Neural cell (in vitro differentiated cells): ENCODE data around the gene C17orf78. TPM values are rescaled to one million over a fixed set of nuclear protein-coding genes. Genes with fewer than 3 reads are reported as not detected.

Source experiments
- H2AFZ ChIP-seq: fragments of 200-600, 300-800 bp; sonication (generic), shearing (Covaris generic); 2 replicates; pipeline ENCODE4 v1.6.0; 2014; ENCODE audit warnings: low read depth, mild to moderate bottlenecking, antibody characterized with exemption, low read length, moderate library complexity
- H3F3A ChIP-seq: fragments of 200-600 bp; shearing (Covaris generic); 2 replicates; pipeline ENCODE4 v1.6.1; 2016; ENCODE audit warnings: mild to moderate bottlenecking, moderate library complexity, mixed read lengths, antibody characterized with exemption, low read length; ENCODE audit not compliant: insufficient read depth, poor library complexity, severe bottlenecking
- H3K27ac ChIP-seq: fragments of 200-600, 300-800 bp; sonication (generic), shearing (Covaris generic); 2 replicates; pipeline ENCODE4 v1.5.1; 2014; ENCODE audit warnings: mild to moderate bottlenecking, low read length, moderate library complexity
- H3K27me3 ChIP-seq: fragments of 300-800, 200-600 bp; sonication (generic), shearing (Covaris generic); 2 replicates; pipeline ENCODE4 v1.6.0; 2014; ENCODE audit warnings: mild to moderate bottlenecking, low read depth, low read length, moderate library complexity; ENCODE audit not compliant: insufficient read depth
- H3K36me3 ChIP-seq: fragments of 300-800, 200-600 bp; sonication (generic), shearing (Covaris generic); 2 replicates; pipeline ENCODE4 v1.5.1; 2014; ENCODE audit warnings: mild to moderate bottlenecking, antibody characterized with exemption, low read length, moderate library complexity; ENCODE audit not compliant: insufficient read depth
- H3K4me2 ChIP-seq: fragments of 300-800, 200-600 bp; sonication (generic), shearing (Covaris generic); 2 replicates; pipeline ENCODE4 v1.6.0; 2014; ENCODE audit warnings: mild to moderate bottlenecking, low read length
- H3K4me3 ChIP-seq: fragments of 300-800, 200-600 bp; sonication (generic), shearing (Covaris generic); 2 replicates; pipeline ENCODE4 v1.5.1; 2014; ENCODE audit warnings: mild to moderate bottlenecking, low read length, moderate library complexity
- H3K79me2 ChIP-seq: fragments of 200-600 bp; shearing (Covaris generic); replicated peaks from 2 replicates; pipeline ENCODE4 v1.6.0; 2014; ENCODE audit warnings: mild to moderate bottlenecking, low read length, moderate library complexity; ENCODE audit not compliant: insufficient read depth
- H3K9ac ChIP-seq: fragments of 300-800, 200-600 bp; sonication (generic), shearing (Covaris generic); 2 replicates; pipeline ENCODE4 v1.6.1; 2016; ENCODE audit warnings: mild to moderate bottlenecking, low read length, mixed read lengths
- H3K9me2 ChIP-seq: fragments of 200-600 bp; shearing (Covaris generic); 2 replicates; pipeline ENCODE4 v1.6.1; 2016; ENCODE audit warnings: mild to moderate bottlenecking, low read length, mixed read lengths; ENCODE audit not compliant: insufficient read depth
- H3K9me3 ChIP-seq: fragments of 200-600, 300-800 bp; sonication (generic), shearing (Covaris generic); 2 replicates; pipeline ENCODE4 v1.6.1; 2016; ENCODE audit warnings: mild to moderate bottlenecking, mixed run types, low read length, moderate library complexity, mixed read lengths
- H4K20me1 ChIP-seq: fragments of 200-600 bp; shearing (Covaris generic); 2 replicates; pipeline ENCODE4 v1.6.1; 2016; ENCODE audit warnings: mild to moderate bottlenecking, mixed run types; ENCODE audit not compliant: insufficient read depth
- EP300 ChIP-seq: fragments of 450-650 bp; conservative IDR thresholded peaks from 2 replicates; pipeline ENCODE4 v1.6.1; 2014; ENCODE audit warnings: antibody characterized with exemption, mild to moderate bottlenecking, moderate library complexity; ENCODE audit not compliant: poor library complexity, severe bottlenecking
- EZH2 ChIP-seq: fragments of 200-600, 300-800 bp; shearing (Covaris generic), sonication (generic); IDR thresholded peaks from 2 replicates; pipeline ENCODE4 v1.6.1; 2014; ENCODE audit warnings: antibody characterized with exemption, low read length, borderline replicate concordance, mild to moderate bottlenecking; ENCODE audit not compliant: insufficient read depth, poor library complexity, severe bottlenecking
- MXI1 ChIP-seq: fragments of 450-650 bp; conservative IDR thresholded peaks from 2 replicates; pipeline ENCODE4 v1.6.1; 2014; ENCODE audit warnings: antibody characterized with exemption, mild to moderate bottlenecking; ENCODE audit not compliant: poor library complexity, severe bottlenecking
- POLR2AphosphoS5 ChIP-seq: IDR thresholded peaks from 2 replicates; pipeline ENCODE4 v1.6.1; 2012
- RAD21 ChIP-seq: fragments of 450-650 bp; conservative IDR thresholded peaks from 2 replicates; pipeline ENCODE4 v1.6.1; 2014; ENCODE audit warnings: antibody characterized with exemption, mild to moderate bottlenecking, moderate library complexity
- REST ChIP-seq: IDR thresholded peaks from 2 replicates; pipeline ENCODE4 v1.6.1; 2012; ENCODE audit warnings: borderline replicate concordance
- SMC3 ChIP-seq: fragments of 450-650 bp; conservative IDR thresholded peaks from 2 replicates; pipeline ENCODE4 v1.6.1; 2014; ENCODE audit warnings: antibody characterized with exemption, mild to moderate bottlenecking, moderate library complexity; ENCODE audit not compliant: poor library complexity
- TAF1 ChIP-seq: IDR thresholded peaks from 2 replicates; pipeline ENCODE4 v1.6.1; 2012; ENCODE audit warnings: low read depth
- polyA plus RNA-seq: library from polyadenylated mRNA; depleted of rRNA; stranded (reverse); fragments of >200 nt; gene quantifications from 2 replicates; pipeline ENCODE4 v1.2.3, GENCODE V29; 2014
- TF ChIP-seq, protein P1 (sequence below): fragments of 450-650 bp; IDR thresholded peaks from 2 replicates; pipeline ENCODE4 v1.5.1; 2014; ENCODE audit warnings: antibody characterized with exemption, mild to moderate bottlenecking, moderate library complexity; ENCODE audit not compliant: poor library complexity, severe bottlenecking

The C17orf78 gene
- polyA plus RNA-seq, 1 donor from 2014 or later, result not detected

- no peak for TF ChIP-seq EZH2
- TF ChIP-seq POLR2AphosphoS5, result no peak
- no peaks in the 10 kb centered on the region for H3K36me3 ChIP-seq
- H3K27me3 ChIP-seq, result no peaks in the 10 kb centered on the region
- no peak overlapping the region for H3K4me3 ChIP-seq
- no peak overlapping the region for H3K4me2 ChIP-seq
- H3K9me2 ChIP-seq, result no peaks in the 10 kb centered on the region
- peaks cover 3% of the 10 kb centered on the region for H3K79me2 ChIP-seq
- H3F3A ChIP-seq, result no peaks in the 10 kb centered on the region
- H3K9me3 ChIP-seq, result no peaks in the 10 kb centered on the region
- H3K9ac ChIP-seq, result no peak overlapping the region
- no peak overlapping the region for H2AFZ ChIP-seq
- H4K20me1 ChIP-seq, result no peaks in the 10 kb centered on the region
- H3K27ac ChIP-seq, result no peak overlapping the region
Measured at GRCh38 chr17:37410357-37410756, 34.6 kb downstream of the C17orf78 start.

- Histone ChIP-seq H3F3A (no peaks in the 10 kb centered on the region), H2AFZ (no peak overlapping the region), H3K27ac (no peak overlapping the region), H3K9me3 (no peaks in the 10 kb centered on the region), H3K9me2 (no peaks in the 10 kb centered on the region), H3K27me3 (no peaks in the 10 kb centered on the region), H3K79me2 (peaks cover 3% of the 10 kb centered on the region), H3K9ac (no peak overlapping the region), H4K20me1 (no peaks in the 10 kb centered on the region), H3K4me3 (no peak overlapping the region), H3K36me3 (no peaks in the 10 kb centered on the region), H3K4me2 (no peak overlapping the region)
- TF ChIP-seq POLR2AphosphoS5 (no peak), EZH2 (no peak), REST (no peak), SMC3 (no peak), EP300 (no peak), RAD21 (no peak), MXI1 (no peak), TAF1 (no peak)
- TF ChIP-seq, protein P1, sequence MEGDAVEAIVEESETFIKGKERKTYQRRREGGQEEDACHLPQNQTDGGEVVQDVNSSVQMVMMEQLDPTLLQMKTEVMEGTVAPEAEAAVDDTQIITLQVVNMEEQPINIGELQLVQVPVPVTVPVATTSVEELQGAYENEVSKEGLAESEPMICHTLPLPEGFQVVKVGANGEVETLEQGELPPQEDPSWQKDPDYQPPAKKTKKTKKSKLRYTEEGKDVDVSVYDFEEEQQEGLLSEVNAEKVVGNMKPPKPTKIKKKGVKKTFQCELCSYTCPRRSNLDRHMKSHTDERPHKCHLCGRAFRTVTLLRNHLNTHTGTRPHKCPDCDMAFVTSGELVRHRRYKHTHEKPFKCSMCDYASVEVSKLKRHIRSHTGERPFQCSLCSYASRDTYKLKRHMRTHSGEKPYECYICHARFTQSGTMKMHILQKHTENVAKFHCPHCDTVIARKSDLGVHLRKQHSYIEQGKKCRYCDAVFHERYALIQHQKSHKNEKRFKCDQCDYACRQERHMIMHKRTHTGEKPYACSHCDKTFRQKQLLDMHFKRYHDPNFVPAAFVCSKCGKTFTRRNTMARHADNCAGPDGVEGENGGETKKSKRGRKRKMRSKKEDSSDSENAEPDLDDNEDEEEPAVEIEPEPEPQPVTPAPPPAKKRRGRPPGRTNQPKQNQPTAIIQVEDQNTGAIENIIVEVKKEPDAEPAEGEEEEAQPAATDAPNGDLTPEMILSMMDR, result no peak
Measured at GRCh38 chr17:37413875-37414519, 38.2 kb downstream of the C17orf78 start.
